NCI-H1048 (cell line): ENCODE measurements around the gene INTS7.
"Not testable (repeated sequence)": the region's sequence is repeated elsewhere in the genome, so short reads cannot be mapped to it uniquely, and the experiment has no call there.

Experiments
- DNase-seq: peaks from one replicate; lab custom pipeline; 2025; lab: John Stamatoyannopoulos, UW

Gene INTS7

GRCh38 chr1:211985556-211986264 lies 49.6 kb downstream of the INTS7 start:
- DNase-seq, result no peak

- no peak for DNase-seq
Observed at GRCh38 chr1:211978596-211978995, 56.8 kb downstream of the INTS7 start.

- no peak for DNase-seq
Observed at GRCh38 chr1:211975152-211975941, 60.0 kb downstream of the INTS7 start.

- no peak for DNase-seq
Observed at GRCh38 chr1:211973541-211973940, 61.8 kb downstream of the INTS7 start.

GRCh38 chr1:211968200-211968834 lies 67.0 kb downstream of the INTS7 start:
- no peak for DNase-seq

- DNase-seq, result no peak
Observed at GRCh38 chr1:211967704-211968103, 67.7 kb downstream of the INTS7 start.

GRCh38 chr1:211965108-211965805 lies 70.1 kb downstream of the INTS7 start:
- no peak for DNase-seq

GRCh38 chr1:211959680-211960079 lies 75.7 kb downstream of the INTS7 start:
- DNase-seq, result no peak

- DNase-seq, result no peak
Observed at GRCh38 chr1:211959221-211959620, 76.1 kb downstream of the INTS7 start.

- not testable (repeated sequence) for DNase-seq
Observed at GRCh38 chr1:211954028-211954427, 81.3 kb downstream of the INTS7 start.

- not testable (repeated sequence) for DNase-seq
Observed at GRCh38 chr1:211953543-211953942, 81.8 kb downstream of the INTS7 start.

- DNase-seq, result no peak
Observed at GRCh38 chr1:211952299-211952698, 83.1 kb downstream of the INTS7 start.

GRCh38 chr1:211951856-211952255 lies 83.5 kb downstream of the INTS7 start:
- DNase-seq, result no peak

GRCh38 chr1:211948377-211948776 lies 87.0 kb downstream of the INTS7 start:
- no peak for DNase-seq

- no peak for DNase-seq
Observed at GRCh38 chr1:211947396-211948295, 87.7 kb downstream of the INTS7 start.

- no peak for DNase-seq
Observed at GRCh38 chr1:211944733-211945500, 90.4 kb downstream of the INTS7 start.

- no peak for DNase-seq
Observed at GRCh38 chr1:211942583-211942982, 92.8 kb downstream of the INTS7 start.

GRCh38 chr1:211939876-211940468 lies 95.4 kb downstream of the INTS7 start:
- no peak for DNase-seq

- DNase-seq, result no peak
Observed at GRCh38 chr1:211938561-211938997, 96.8 kb downstream of the INTS7 start.

- not testable (repeated sequence) for DNase-seq
Observed at GRCh38 chr1:211937422-211937821, 97.9 kb downstream of the INTS7 start.
